A549 (cell line): ENCODE measurements around the gene UTP14C. TPM values are rescaled to one million over a fixed set of nuclear protein-coding genes. Genes with fewer than 3 reads are reported as not detected.
A peak's percentile ranks its signal among the peaks of the same experiment; 100 is the strongest.

Experiments used
- ATAC-seq, 2 experiments: fragments of 200-7000 bp in 1 of 2; fragments of >200 bp in 1 of 2; cut with Nextera tagmentation in 1 of 2; cut with Tn5 transposase in 1 of 2; 3 replicates each; pipeline versions ENCODE4 v1.8.0 to v1.9.1; 2018 to 2020; ENCODE audit warnings: mild to moderate bottlenecking in 1 of 2, moderate library complexity in 1 of 2
- CTCF ChIA-PET: fragments of 300-600 bp; sonication (Branson Sonifier 250); formaldehyde crosslinking; extraction: SDS; loops from one replicate; lab custom pipeline; 2021; ENCODE audit warnings: antibody characterized with exemption, inconsistent platforms; lab: Yijun Ruan, JAX
- POLR2A ChIA-PET: fragments of 350-600 bp; formaldehyde crosslinking; extraction: SDS; loops from one replicate; lab custom pipeline; 2021; ENCODE audit warnings: antibody characterized with exemption, inconsistent platforms; lab: Yijun Ruan, JAX
- DNase-seq, 2 experiments: peaks; one replicate each; pipeline versions ENCODE4 v3.0.0 to v3.0.0-alpha.2; 2011 to 2016; ENCODE audit warnings: low read depth in 1 of 2, low spot score in 1 of 2
- FAIRE-seq: peaks from 2 replicates; lab custom pipeline; 2011; peaks lifted over from hg19 to GRCh38; lab: Jason Lieb, UNC
- H3K27ac ChIP-seq, 2 experiments: fragments of >200 bp; sonication (Bioruptor Twin); formaldehyde crosslinking; 3 replicates each; pipeline ENCODE4 v1.5.1; 2016 to 2017
- H3K4me1 ChIP-seq: fragments of >200 bp; sonication (Bioruptor Twin); formaldehyde crosslinking; 3 replicates; pipeline ENCODE4 v1.6.1; 2016
- H3K4me2 ChIP-seq: fragments of >200 bp; sonication (Bioruptor Twin); formaldehyde crosslinking; 3 replicates; pipeline ENCODE4 v1.6.1; 2016
- H3K4me3 ChIP-seq: fragments of >200 bp; sonication (Bioruptor Twin); formaldehyde crosslinking; 3 replicates; pipeline ENCODE4 v1.5.1; 2016
- H3K9me3 ChIP-seq: fragments of >200 bp; sonication (Bioruptor Twin); formaldehyde crosslinking; 3 replicates; pipeline ENCODE4 v1.6.1; 2016
- CBX8 ChIP-seq: fragments of 200-600 bp; sonication (generic); IDR thresholded peaks from 2 replicates; pipeline ENCODE4 v1.6.1; 2016
- CHD2 ChIP-seq: fragments of 150-350 bp; IDR thresholded peaks from 2 replicates; pipeline ENCODE4 v1.6.1; 2014; ENCODE audit warnings: low read length; ENCODE audit not compliant: partially characterized antibody
- EHF ChIP-seq: fragments of 250-450 bp; sonication (Bioruptor Pico); IDR thresholded peaks from 2 replicates; pipeline ENCODE4 v1.5.0; 2020; ENCODE audit warnings: mild to moderate bottlenecking
- EHMT2 ChIP-seq: fragments of 200-600 bp; sonication (generic); IDR thresholded peaks from 2 replicates; pipeline ENCODE4 v1.6.1; 2016; ENCODE audit warnings: antibody characterized with exemption, low read depth, mild to moderate bottlenecking, moderate library complexity
- ESRRA ChIP-seq: fragments of 150-350 bp; IDR thresholded peaks from 2 replicates; pipeline ENCODE4 v1.6.1; 2014; ENCODE audit warnings: mild to moderate bottlenecking, low read length, borderline replicate concordance
- HEYL ChIP-seq: fragments of 250-450 bp; sonication (Bioruptor Pico); IDR thresholded peaks from 2 replicates; pipeline ENCODE4 v1.8.0; 2021; ENCODE audit warnings: mild to moderate bottlenecking, moderate library complexity
- HOXB13 ChIP-seq: fragments of 250-450 bp; sonication (Bioruptor Pico); IDR thresholded peaks from 2 replicates; pipeline ENCODE4 v1.5.0; 2020; ENCODE audit warnings: low read depth, mild to moderate bottlenecking, moderate library complexity
- HOXB5 ChIP-seq: fragments of 250-450 bp; sonication (Bioruptor Pico); IDR thresholded peaks from 2 replicates; pipeline ENCODE4 v1.5.0; 2020; ENCODE audit warnings: mild to moderate bottlenecking, moderate library complexity
- JUN ChIP-seq, 2 experiments: fragments of >200 bp; sonication (Bioruptor Twin); formaldehyde crosslinking; IDR thresholded peaks; 2 replicates in 1 of 2; 3 replicates in 1 of 2; pipeline ENCODE4 v1.6.1; 2016 to 2017
- JUNB ChIP-seq: fragments of >200 bp; sonication (Bioruptor Twin); formaldehyde crosslinking; IDR thresholded peaks from 2 replicates; pipeline ENCODE4 v1.6.1; 2016
- KDM1A ChIP-seq: fragments of 200-600 bp; sonication (generic); IDR thresholded peaks from 2 replicates; pipeline ENCODE4 v1.6.1; 2016; ENCODE audit warnings: low read depth, mild to moderate bottlenecking
- KDM5A ChIP-seq: fragments of 200-600 bp; sonication (generic); IDR thresholded peaks from 2 replicates; pipeline ENCODE4 v1.6.1; 2016; ENCODE audit warnings: antibody characterized with exemption, mild to moderate bottlenecking
- NPAS2 ChIP-seq: fragments of 250-450 bp; sonication (Bioruptor Pico); IDR thresholded peaks from 2 replicates; pipeline ENCODE4 v1.8.0; 2022; ENCODE audit warnings: mild to moderate bottlenecking, moderate library complexity, borderline replicate concordance
- NR3C1 ChIP-seq: fragments of >200 bp; sonication (Bioruptor Twin); formaldehyde crosslinking; IDR thresholded peaks from 3 replicates; pipeline ENCODE4 v1.6.1; 2017
- PHF8 ChIP-seq: fragments of 200-600 bp; sonication (generic); IDR thresholded peaks from 2 replicates; pipeline ENCODE4 v1.6.1; 2016; ENCODE audit warnings: low read depth, mild to moderate bottlenecking, antibody characterized with exemption, moderate library complexity, borderline replicate concordance
- POLR2A ChIP-seq: IDR thresholded peaks from 2 replicates; pipeline ENCODE4 v1.6.1; 2012; ENCODE audit warnings: mild to moderate bottlenecking, low read length
- RCOR1 ChIP-seq: fragments of 150-350 bp; IDR thresholded peaks from 2 replicates; pipeline ENCODE4 v1.6.1; 2014; ENCODE audit warnings: antibody characterized with exemption, low read length, low read depth
- RFX5 ChIP-seq: fragments of 450-650 bp; IDR thresholded peaks from 2 replicates; pipeline ENCODE4 v1.7.1; 2014; ENCODE audit warnings: antibody characterized with exemption, mild to moderate bottlenecking, moderate library complexity
- RNF2 ChIP-seq: fragments of 200-600 bp; sonication (generic); IDR thresholded peaks from 2 replicates; pipeline ENCODE4 v1.6.1; 2016; ENCODE audit warnings: low read depth, mild to moderate bottlenecking, antibody characterized with exemption, moderate library complexity, borderline replicate concordance
- SMC3 ChIP-seq: fragments of >200 bp; sonication (Bioruptor Twin); formaldehyde crosslinking; IDR thresholded peaks from 3 replicates; pipeline ENCODE4 v1.6.1; 2018; ENCODE audit warnings: inconsistent platforms
- TP53 ChIP-seq: fragments of 250-450 bp; sonication (Bioruptor Pico); IDR thresholded peaks from 2 replicates; pipeline ENCODE4 v1.5.0; 2021; ENCODE audit warnings: mild to moderate bottlenecking, moderate library complexity
- ZFP36 ChIP-seq: fragments of 450-650 bp; IDR thresholded peaks from 2 replicates; pipeline ENCODE4 v1.6.1; 2014; ENCODE audit warnings: borderline replicate concordance; ENCODE audit not compliant: partially characterized antibody
- ZSCAN20 ChIP-seq: fragments of 250-450 bp; sonication (Bioruptor Pico); IDR thresholded peaks from 2 replicates; pipeline ENCODE4 v1.8.0; 2022; ENCODE audit warnings: mild to moderate bottlenecking, moderate library complexity
- WGBS: methylation state at CpG from one replicate; pipeline ENCODE4 v1.1.6; 2017; ENCODE audit errors: missing lambda C conversion rate; 5-methylcytosine and 5-hydroxymethylcytosine counted together
- polyA plus RNA-seq, 4 experiments: library from polyadenylated mRNA; depleted of rRNA in 3 of 4; stranded (reverse); fragments of >200 nt; fragmentation: RNase III in 1 of 4; extraction: RNeasy Plus Mini Kit Qiagen cat#74134 plus additional on column Dnase treatment in 1 of 4; gene quantifications; 2 replicates in 3 of 4; 3 replicates in 1 of 4; pipeline ENCODE4 v1.2.3, GENCODE V29; 2011 to 2017
- TF ChIP-seq, protein P1 (sequence below): IDR thresholded peaks from 2 replicates; pipeline ENCODE4 v1.6.1; 2012
- TF ChIP-seq, protein P2 (sequence below): fragments of 150-350 bp; IDR thresholded peaks from 2 replicates; pipeline ENCODE4 v1.6.1; 2014; ENCODE audit warnings: low read depth, mild to moderate bottlenecking, low read length
- TF ChIP-seq, protein P3 (sequence below): fragments of >200 bp; sonication (Bioruptor Twin); formaldehyde crosslinking; IDR thresholded peaks from 3 replicates; pipeline ENCODE4 v1.6.1; 2016
- TF ChIP-seq, protein P4 (sequence below): fragments of 250-450 bp; sonication (Bioruptor Pico); IDR thresholded peaks from 2 replicates; pipeline ENCODE4 v1.5.0; 2020; ENCODE audit warnings: low read depth, mild to moderate bottlenecking, moderate library complexity
- TF ChIP-seq, protein P5 (sequence below): fragments of 200-600 bp; sonication (generic); IDR thresholded peaks from 2 replicates; pipeline ENCODE4 v1.6.1; 2016; ENCODE audit warnings: antibody characterized with exemption, mild to moderate bottlenecking, moderate library complexity
- TF ChIP-seq, protein P6 (sequence below): fragments of 250-450 bp; sonication (Bioruptor Pico); IDR thresholded peaks from 2 replicates; pipeline ENCODE4 v1.5.0; 2021; ENCODE audit warnings: mild to moderate bottlenecking, moderate library complexity, borderline replicate concordance
- TF ChIP-seq, protein P7 (sequence below): fragments of 450-650 bp; IDR thresholded peaks from 2 replicates; pipeline ENCODE4 v1.6.1; 2014; ENCODE audit warnings: antibody characterized with exemption

Gene UTP14C
- polyA plus RNA-seq, 2 of the 4 experiments (the other 2 are of a cell fraction), result 8.6 to 15.1 TPM

DNA sequence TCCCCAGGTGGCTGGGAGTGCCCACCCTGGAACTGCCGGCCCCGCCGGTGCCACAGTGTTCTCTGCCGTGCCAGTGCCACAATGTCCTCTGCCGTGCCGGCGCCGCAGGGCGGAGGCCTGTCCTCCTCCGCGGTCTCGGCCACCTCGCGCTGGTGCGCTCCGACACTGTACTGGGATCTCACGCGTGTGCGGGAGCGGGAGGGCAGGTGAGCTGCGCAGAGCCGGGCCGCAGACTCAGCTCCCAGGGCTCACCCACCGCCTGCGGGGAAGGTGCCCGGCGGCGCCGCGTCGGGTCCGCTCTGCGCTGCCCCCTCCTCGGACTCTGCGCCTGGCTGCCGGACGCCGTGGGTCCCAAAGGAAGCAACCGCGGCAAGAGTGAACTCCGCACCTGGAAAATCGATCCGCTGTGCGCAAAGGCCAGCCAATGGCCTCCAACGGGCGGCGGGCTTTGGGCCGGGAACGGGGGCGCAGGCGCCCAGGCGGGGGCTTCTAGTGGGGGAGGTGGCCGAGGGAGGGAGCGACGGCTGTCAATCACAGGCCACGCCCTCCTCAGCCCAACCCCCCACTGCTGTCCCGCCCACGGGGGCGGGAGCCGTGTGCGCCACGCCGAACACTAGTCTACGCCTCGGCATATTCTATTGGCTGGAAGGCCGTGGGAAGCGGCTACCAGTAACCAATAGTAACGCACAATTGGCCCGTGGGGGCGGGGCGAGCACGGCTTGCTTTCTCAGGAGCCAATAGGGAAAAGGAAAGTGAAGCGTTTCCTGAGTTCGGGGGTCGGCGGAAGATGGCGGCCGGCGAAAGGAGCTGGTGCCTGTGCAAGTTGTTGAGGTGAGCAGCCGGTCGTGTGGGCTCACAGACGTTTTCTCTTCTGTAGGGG is 12.6 kb upstream of the UTP14C start, which contains the start of gene ALG11:
ALG11 (plus strand) TSS at position 767 of the 880 bp plus-strand sequence; CDS start at position 788, 21 bp downstream.
- peak within 1 kb of the TSS; percentile 79 to 89 for H3K27ac ChIP-seq
- TF ChIP-seq RCOR1 (no peak), CBX8 (no peak), NR3C1 (no peak), TP53 (CRISPR knock-in tag) (no peak), PHF8 (peak; percentile 21; the same call in 1 of the 2 replicates), JUN (IDR thresholded peaks at IDR 0.05) (peak in 1 of 2 experiments; percentile 15; a peak in 1 of 5 replicates), POLR2A (peak; percentile 78), NPAS2 (CRISPR knock-in tag) (no peak), HOXB5 (no peak), ZFP36 (no peak), CHD2 (peak; percentile 43), KDM1A (no peak), ZSCAN20 (CRISPR knock-in tag) (no peak), RNF2 (no peak), EHF (CRISPR knock-in tag) (no peak), ESRRA (no peak), HEYL (CRISPR knock-in tag) (no peak), EHMT2 (no peak), KDM5A (peak; percentile 92), JUNB (no peak), RFX5 (peak; percentile 42; the same call in 1 of the 2 replicates), HOXB13 (CRISPR knock-in tag) (no peak), SMC3 (no peak)
- TF ChIP-seq, protein P1, sequence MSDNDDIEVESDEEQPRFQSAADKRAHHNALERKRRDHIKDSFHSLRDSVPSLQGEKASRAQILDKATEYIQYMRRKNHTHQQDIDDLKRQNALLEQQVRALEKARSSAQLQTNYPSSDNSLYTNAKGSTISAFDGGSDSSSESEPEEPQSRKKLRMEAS, result peak; percentile 33; the same call in 1 of the 2 replicates
- TF ChIP-seq, protein P2, sequence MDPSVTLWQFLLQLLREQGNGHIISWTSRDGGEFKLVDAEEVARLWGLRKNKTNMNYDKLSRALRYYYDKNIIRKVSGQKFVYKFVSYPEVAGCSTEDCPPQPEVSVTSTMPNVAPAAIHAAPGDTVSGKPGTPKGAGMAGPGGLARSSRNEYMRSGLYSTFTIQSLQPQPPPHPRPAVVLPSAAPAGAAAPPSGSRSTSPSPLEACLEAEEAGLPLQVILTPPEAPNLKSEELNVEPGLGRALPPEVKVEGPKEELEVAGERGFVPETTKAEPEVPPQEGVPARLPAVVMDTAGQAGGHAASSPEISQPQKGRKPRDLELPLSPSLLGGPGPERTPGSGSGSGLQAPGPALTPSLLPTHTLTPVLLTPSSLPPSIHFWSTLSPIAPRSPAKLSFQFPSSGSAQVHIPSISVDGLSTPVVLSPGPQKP, result no peak
- TF ChIP-seq, protein P3, sequence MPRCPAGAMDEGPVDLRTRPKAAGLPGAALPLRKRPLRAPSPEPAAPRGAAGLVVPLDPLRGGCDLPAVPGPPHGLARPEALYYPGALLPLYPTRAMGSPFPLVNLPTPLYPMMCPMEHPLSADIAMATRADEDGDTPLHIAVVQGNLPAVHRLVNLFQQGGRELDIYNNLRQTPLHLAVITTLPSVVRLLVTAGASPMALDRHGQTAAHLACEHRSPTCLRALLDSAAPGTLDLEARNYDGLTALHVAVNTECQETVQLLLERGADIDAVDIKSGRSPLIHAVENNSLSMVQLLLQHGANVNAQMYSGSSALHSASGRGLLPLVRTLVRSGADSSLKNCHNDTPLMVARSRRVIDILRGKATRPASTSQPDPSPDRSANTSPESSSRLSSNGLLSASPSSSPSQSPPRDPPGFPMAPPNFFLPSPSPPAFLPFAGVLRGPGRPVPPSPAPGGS, result no peak
- TF ChIP-seq, protein P4, sequence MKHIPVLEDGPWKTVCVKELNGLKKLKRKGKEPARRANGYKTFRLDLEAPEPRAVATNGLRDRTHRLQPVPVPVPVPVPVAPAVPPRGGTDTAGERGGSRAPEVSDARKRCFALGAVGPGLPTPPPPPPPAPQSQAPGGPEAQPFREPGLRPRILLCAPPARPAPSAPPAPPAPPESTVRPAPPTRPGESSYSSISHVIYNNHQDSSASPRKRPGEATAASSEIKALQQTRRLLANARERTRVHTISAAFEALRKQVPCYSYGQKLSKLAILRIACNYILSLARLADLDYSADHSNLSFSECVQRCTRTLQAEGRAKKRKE (CRISPR knock-in tag), result no peak
- TF ChIP-seq, protein P5, sequence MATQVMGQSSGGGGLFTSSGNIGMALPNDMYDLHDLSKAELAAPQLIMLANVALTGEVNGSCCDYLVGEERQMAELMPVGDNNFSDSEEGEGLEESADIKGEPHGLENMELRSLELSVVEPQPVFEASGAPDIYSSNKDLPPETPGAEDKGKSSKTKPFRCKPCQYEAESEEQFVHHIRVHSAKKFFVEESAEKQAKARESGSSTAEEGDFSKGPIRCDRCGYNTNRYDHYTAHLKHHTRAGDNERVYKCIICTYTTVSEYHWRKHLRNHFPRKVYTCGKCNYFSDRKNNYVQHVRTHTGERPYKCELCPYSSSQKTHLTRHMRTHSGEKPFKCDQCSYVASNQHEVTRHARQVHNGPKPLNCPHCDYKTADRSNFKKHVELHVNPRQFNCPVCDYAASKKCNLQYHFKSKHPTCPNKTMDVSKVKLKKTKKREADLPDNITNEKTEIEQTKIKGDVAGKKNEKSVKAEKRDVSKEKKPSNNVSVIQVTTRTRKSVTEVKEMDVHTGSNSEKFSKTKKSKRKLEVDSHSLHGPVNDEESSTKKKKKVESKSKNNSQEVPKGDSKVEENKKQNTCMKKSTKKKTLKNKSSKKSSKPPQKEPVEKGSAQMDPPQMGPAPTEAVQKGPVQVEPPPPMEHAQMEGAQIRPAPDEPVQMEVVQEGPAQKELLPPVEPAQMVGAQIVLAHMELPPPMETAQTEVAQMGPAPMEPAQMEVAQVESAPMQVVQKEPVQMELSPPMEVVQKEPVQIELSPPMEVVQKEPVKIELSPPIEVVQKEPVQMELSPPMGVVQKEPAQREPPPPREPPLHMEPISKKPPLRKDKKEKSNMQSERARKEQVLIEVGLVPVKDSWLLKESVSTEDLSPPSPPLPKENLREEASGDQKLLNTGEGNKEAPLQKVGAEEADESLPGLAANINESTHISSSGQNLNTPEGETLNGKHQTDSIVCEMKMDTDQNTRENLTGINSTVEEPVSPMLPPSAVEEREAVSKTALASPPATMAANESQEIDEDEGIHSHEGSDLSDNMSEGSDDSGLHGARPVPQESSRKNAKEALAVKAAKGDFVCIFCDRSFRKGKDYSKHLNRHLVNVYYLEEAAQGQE, result no peak
- TF ChIP-seq, protein P6, sequence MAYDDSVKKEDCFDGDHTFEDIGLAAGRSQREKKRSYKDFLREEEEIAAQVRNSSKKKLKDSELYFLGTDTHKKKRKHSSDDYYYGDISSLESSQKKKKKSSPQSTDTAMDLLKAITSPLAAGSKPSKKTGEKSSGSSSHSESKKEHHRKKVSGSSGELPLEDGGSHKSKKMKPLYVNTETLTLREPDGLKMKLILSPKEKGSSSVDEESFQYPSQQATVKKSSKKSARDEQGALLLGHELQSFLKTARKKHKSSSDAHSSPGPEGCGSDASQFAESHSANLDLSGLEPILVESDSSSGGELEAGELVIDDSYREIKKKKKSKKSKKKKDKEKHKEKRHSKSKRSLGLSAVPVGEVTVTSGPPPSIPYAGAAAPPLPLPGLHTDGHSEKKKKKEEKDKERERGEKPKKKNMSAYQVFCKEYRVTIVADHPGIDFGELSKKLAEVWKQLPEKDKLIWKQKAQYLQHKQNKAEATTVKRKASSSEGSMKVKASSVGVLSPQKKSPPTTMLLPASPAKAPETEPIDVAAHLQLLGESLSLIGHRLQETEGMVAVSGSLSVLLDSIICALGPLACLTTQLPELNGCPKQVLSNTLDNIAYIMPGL (CRISPR knock-in tag), result no peak
- TF ChIP-seq, protein P7, sequence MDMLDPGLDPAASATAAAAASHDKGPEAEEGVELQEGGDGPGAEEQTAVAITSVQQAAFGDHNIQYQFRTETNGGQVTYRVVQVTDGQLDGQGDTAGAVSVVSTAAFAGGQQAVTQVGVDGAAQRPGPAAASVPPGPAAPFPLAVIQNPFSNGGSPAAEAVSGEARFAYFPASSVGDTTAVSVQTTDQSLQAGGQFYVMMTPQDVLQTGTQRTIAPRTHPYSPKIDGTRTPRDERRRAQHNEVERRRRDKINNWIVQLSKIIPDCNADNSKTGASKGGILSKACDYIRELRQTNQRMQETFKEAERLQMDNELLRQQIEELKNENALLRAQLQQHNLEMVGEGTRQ, result no peak

More for the DNA sequence above, 12.6 kb upstream of the UTP14C start, which contains the start of gene ALG11:
- ChIA-PET CTCF (no interaction called here), POLR2A (interaction anchor here (0.9 kb wide), 1 partner anchor 116 kb away, joined by 3 read pairs; no protein-coding TSS in a partner anchor)
- FAIRE-seq (no peak), DNase-seq (peak; percentile 86 to 96), ATAC-seq (peak; percentile 99)
- Histone ChIP-seq H3K4me1 (peaks cover 10% of the 10 kb centered on the region; the same call in 1 of the 3 replicates), H3K9me3 (no peaks in the 10 kb centered on the region), H3K4me2 (peak within 1 kb of the TSS; percentile 96), H3K4me3 (peak within 1 kb of the TSS; percentile 95)
- WGBS, result 3% methylated on average over 6 of the region's 82 CpGs
